GM19240 (cell line): ENCODE results near the gene ABLIM2.

Source experiments
- DNase-seq: peaks from one replicate; pipeline ENCODE4 v3.0.0; 2011; ENCODE audit warnings: low spot score; ENCODE audit not compliant: insufficient read length

The ABLIM2 gene

GRCh38 chr4:8087921-8088495, 70.6 kb downstream of the ABLIM2 start:
- no peak for DNase-seq

- no peak for DNase-seq
These were observed 71.7 kb downstream of the ABLIM2 start for GRCh38 chr4:8086783-8087445.

- DNase-seq = no peak
These were observed 73.0 kb downstream of the ABLIM2 start for GRCh38 chr4:8085491-8086117.

GRCh38 chr4:8084712-8085490, 73.7 kb downstream of the ABLIM2 start:
- no peak for DNase-seq

- no peak for DNase-seq
These were observed 74.5 kb downstream of the ABLIM2 start for GRCh38 chr4:8084031-8084660.

GRCh38 chr4:8083086-8083825, 75.4 kb downstream of the ABLIM2 start:
- no peak for DNase-seq

GRCh38 chr4:8082517-8083055, 76.0 kb downstream of the ABLIM2 start:
- DNase-seq = no peak

GRCh38 chr4:8081621-8082516, 76.7 kb downstream of the ABLIM2 start:
- no peak for DNase-seq

GRCh38 chr4:8081171-8081570, 77.4 kb downstream of the ABLIM2 start:
- DNase-seq = no peak

GRCh38 chr4:8080754-8081065, 77.9 kb downstream of the ABLIM2 start:
- no peak for DNase-seq

- DNase-seq = no peak
These were observed 78.5 kb downstream of the ABLIM2 start for GRCh38 chr4:8079916-8080753.

- DNase-seq = no peak
These were observed 79.4 kb downstream of the ABLIM2 start for GRCh38 chr4:8079031-8079885.

- no peak for DNase-seq
These were observed 80.0 kb downstream of the ABLIM2 start for GRCh38 chr4:8078610-8079015.

- DNase-seq = no peak
These were observed 80.5 kb downstream of the ABLIM2 start for GRCh38 chr4:8078109-8078494.

- no peak for DNase-seq
These were observed 81.2 kb downstream of the ABLIM2 start for GRCh38 chr4:8077181-8078108.

- DNase-seq = no peak
These were observed 82.6 kb downstream of the ABLIM2 start for GRCh38 chr4:8076023-8076422.
